K562 (cell line): Measurements from ENCODE around the gene RPL39. TPM values are rescaled to one million over a fixed set of nuclear protein-coding genes. Genes with fewer than 3 reads are reported as not detected.

Experiments used
- ATF3 ChIP-seq, 2 experiments: fragments of 450-650 bp in 1 of 2; sonication (generic) in 1 of 2; formaldehyde crosslinking in 1 of 2; IDR thresholded peaks in 1 of 2; conservative IDR thresholded peaks in 1 of 2; 2 replicates each; pipeline versions ENCODE4 v1.6.1 to v1.8.1; 2016 to 2023; ENCODE audit warnings: mild to moderate bottlenecking in 2 of 2, moderate library complexity in 2 of 2, inconsistent platforms in 1 of 2, missing genetic modification reagents in 1 of 2
- CAMTA2 ChIP-seq: fragments of 250-450 bp; sonication (Bioruptor Pico); conservative IDR thresholded peaks from 2 replicates; pipeline ENCODE4 v1.5.1; 2022
- EGR1 ChIP-seq: fragments of 450-650 bp; conservative IDR thresholded peaks from 2 replicates; pipeline ENCODE4 v1.6.1; 2017; ENCODE audit warnings: mild to moderate bottlenecking
- ESRRB ChIP-seq: fragments of 250-450 bp; sonication (Bioruptor Pico); IDR thresholded peaks from 2 replicates; pipeline ENCODE4 v1.5.0; 2020; ENCODE audit warnings: mild to moderate bottlenecking, moderate library complexity, borderline replicate concordance
- ETV1 ChIP-seq: fragments of 450-650 bp; conservative IDR thresholded peaks from 2 replicates; pipeline ENCODE4 v1.6.1; 2016; ENCODE audit warnings: missing genetic modification characterization, control low read depth, low read depth, missing compliant biosample characterization
- FOXM1 ChIP-seq, 2 experiments: fragments of 450-650 bp in 1 of 2; sonication (generic) in 1 of 2; formaldehyde crosslinking in 1 of 2; IDR thresholded peaks; 2 replicates each; pipeline versions ENCODE4 v1.6.1 to v1.9.0; 2017 to 2022; ENCODE audit warnings: low read depth in 2 of 2, mild to moderate bottlenecking in 2 of 2, missing genetic modification reagents in 1 of 2, moderate library complexity in 1 of 2
- GABPB1 ChIP-seq: sonication (generic); formaldehyde crosslinking; IDR thresholded peaks from 2 replicates; pipeline ENCODE4 v1.8.0; 2022; ENCODE audit warnings: mild to moderate bottlenecking, missing genetic modification reagents
- GTF2E2 ChIP-seq: fragments of 200-800 bp; sonication (Bioruptor generic); IDR thresholded peaks from 2 replicates; pipeline ENCODE4 v1.6.1; 2016; ENCODE audit warnings: missing genetic modification characterization, missing compliant biosample characterization
- HBP1 ChIP-seq: fragments of 450-650 bp; formaldehyde crosslinking; IDR thresholded peaks from 2 replicates; pipeline ENCODE4 v1.4.0; 2022; ENCODE audit warnings: missing genetic modification characterization
- KAT7 ChIP-seq: sonication (generic); formaldehyde crosslinking; IDR thresholded peaks from 2 replicates; pipeline ENCODE4 v1.8.0; 2022; ENCODE audit warnings: missing genetic modification reagents, mild to moderate bottlenecking, borderline replicate concordance
- KAT8 ChIP-seq: fragments of 450-650 bp; IDR thresholded peaks from 2 replicates; pipeline ENCODE4 v1.6.1; 2016; ENCODE audit warnings: low read depth, mild to moderate bottlenecking
- MTF1 ChIP-seq: fragments of 250-450 bp; sonication (Bioruptor Pico); IDR thresholded peaks from 2 replicates; pipeline ENCODE4 v1.9.0; 2021; ENCODE audit warnings: moderate library complexity, mild to moderate bottlenecking, inconsistent platforms, borderline replicate concordance
- ZEB2 ChIP-seq: fragments of 450-650 bp; IDR thresholded peaks from 2 replicates; pipeline ENCODE4 v1.6.1; 2016
- ZMIZ1 ChIP-seq, 2 experiments: fragments of 150-350 bp in 1 of 2; IDR thresholded peaks; 2 replicates each; pipeline ENCODE4 v1.6.1; 2012 to 2016; ENCODE audit warnings: low read depth in 2 of 2, low read length in 2 of 2, mild to moderate bottlenecking in 1 of 2, moderate library complexity in 1 of 2
- ZNF347 ChIP-seq: fragments of 450-650 bp; formaldehyde crosslinking; IDR thresholded peaks from 2 replicates; pipeline ENCODE4 v1.4.0; 2020; ENCODE audit warnings: low read depth, mild to moderate bottlenecking, moderate library complexity
- polyA plus RNA-seq, 8 experiments: library from polyadenylated mRNA; depleted of rRNA in 4 of 8; stranded (reverse) in 5 of 8; unstranded in 3 of 8; fragments of >200 nt; fragmentation: Nextera tagmentation in 2 of 8; fragmentation: Illumina TruSeq in 1 of 8; extraction: Ambion mirVana in 2 of 8; extraction: Trizol in 1 of 8; gene quantifications; 2 replicates each; pipeline versions ENCODE4 v1.2.1 to v1.2.3, GENCODE V29; 2011 to 2014; ENCODE audit warnings: inconsistent platforms in 1 of 8, missing spikeins in 1 of 8
- total RNA-seq, 7 experiments: library from RNA; depleted of rRNA in 6 of 7; stranded (reverse); fragments of >200 nt in 6 of 7; fragmentation: Illumina TruSeq in 2 of 7; extraction: Trizol in 2 of 7; gene quantifications; 2 replicates each; pipeline versions ENCODE4 v1.2.1 to v1.2.3, GENCODE V29; 2011 to 2021; ENCODE audit warnings: low replicate concordance in 1 of 7
- TF ChIP-seq, protein P1 (sequence below), 2 experiments: IDR thresholded peaks; 2 replicates each; pipeline ENCODE4 v1.6.1; 2012; ENCODE audit warnings: improper control_type of control experiment in 2 of 2, low read depth in 2 of 2, low read length in 2 of 2, borderline replicate concordance in 1 of 2
- TF ChIP-seq, protein P2 (sequence below): sonication (generic); formaldehyde crosslinking; IDR thresholded peaks from 2 replicates; pipeline ENCODE4 v1.8.1; 2023; ENCODE audit warnings: mild to moderate bottlenecking, missing genetic modification reagents

RPL39 gene
- total and polyA plus RNA-seq, 9 of the 15 experiments (the other 6 are each of a cell fraction or from before 2014, with no cell fraction given), result 1,382 to 5,043 (median 3,226) TPM

- TF ChIP-seq, protein P1, sequence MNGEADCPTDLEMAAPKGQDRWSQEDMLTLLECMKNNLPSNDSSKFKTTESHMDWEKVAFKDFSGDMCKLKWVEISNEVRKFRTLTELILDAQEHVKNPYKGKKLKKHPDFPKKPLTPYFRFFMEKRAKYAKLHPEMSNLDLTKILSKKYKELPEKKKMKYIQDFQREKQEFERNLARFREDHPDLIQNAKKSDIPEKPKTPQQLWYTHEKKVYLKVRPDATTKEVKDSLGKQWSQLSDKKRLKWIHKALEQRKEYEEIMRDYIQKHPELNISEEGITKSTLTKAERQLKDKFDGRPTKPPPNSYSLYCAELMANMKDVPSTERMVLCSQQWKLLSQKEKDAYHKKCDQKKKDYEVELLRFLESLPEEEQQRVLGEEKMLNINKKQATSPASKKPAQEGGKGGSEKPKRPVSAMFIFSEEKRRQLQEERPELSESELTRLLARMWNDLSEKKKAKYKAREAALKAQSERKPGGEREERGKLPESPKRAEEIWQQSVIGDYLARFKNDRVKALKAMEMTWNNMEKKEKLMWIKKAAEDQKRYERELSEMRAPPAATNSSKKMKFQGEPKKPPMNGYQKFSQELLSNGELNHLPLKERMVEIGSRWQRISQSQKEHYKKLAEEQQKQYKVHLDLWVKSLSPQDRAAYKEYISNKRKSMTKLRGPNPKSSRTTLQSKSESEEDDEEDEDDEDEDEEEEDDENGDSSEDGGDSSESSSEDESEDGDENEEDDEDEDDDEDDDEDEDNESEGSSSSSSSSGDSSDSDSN (IDR thresholded peaks at IDR 0.05; ENCODE audit: borderline replicate concordance in 1 of 2, low read depth in 2 of 2, low read length in 2 of 2), result no peak
- peak; percentile 57 for TF ChIP-seq EGR1
- no peak for TF ChIP-seq HBP1
- TF ChIP-seq ZMIZ1 (IDR thresholded peaks at IDR 0.05; ENCODE audit: low read depth in 2 of 2, low read length in 2 of 2), result peak in 1 of 2 experiments; percentile 72; a peak in 2 of 4 replicates
- TF ChIP-seq KAT8, result no peak
- no peak for TF ChIP-seq CAMTA2 (CRISPR knock-in tag)
- TF ChIP-seq MTF1 (CRISPR knock-in tag), result no peak
- TF ChIP-seq ZEB2, result peak; percentile 76
- TF ChIP-seq ETV1 (tag), result peak; percentile 71
- peak; percentile 95 for TF ChIP-seq ATF3 (IDR thresholded peaks at IDR 0.05)
- no peak; the same call in 1 of the 2 replicates for TF ChIP-seq ATF3 (CRISPR knock-in tag; conservative IDR thresholded peaks at IDR 0.05)
- peak; percentile 92 for TF ChIP-seq FOXM1 (IDR thresholded peaks at IDR 0.05; ENCODE audit: low read depth)
- no peak for TF ChIP-seq FOXM1 (CRISPR knock-in tag; IDR thresholded peaks at IDR 0.05; ENCODE audit: low read depth)
- TF ChIP-seq, protein P2, sequence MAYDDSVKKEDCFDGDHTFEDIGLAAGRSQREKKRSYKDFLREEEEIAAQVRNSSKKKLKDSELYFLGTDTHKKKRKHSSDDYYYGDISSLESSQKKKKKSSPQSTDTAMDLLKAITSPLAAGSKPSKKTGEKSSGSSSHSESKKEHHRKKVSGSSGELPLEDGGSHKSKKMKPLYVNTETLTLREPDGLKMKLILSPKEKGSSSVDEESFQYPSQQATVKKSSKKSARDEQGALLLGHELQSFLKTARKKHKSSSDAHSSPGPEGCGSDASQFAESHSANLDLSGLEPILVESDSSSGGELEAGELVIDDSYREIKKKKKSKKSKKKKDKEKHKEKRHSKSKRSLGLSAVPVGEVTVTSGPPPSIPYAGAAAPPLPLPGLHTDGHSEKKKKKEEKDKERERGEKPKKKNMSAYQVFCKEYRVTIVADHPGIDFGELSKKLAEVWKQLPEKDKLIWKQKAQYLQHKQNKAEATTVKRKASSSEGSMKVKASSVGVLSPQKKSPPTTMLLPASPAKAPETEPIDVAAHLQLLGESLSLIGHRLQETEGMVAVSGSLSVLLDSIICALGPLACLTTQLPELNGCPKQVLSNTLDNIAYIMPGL (CRISPR knock-in tag), result no peak
- TF ChIP-seq GTF2E2 (tag), result no peak
- no peak for TF ChIP-seq ESRRB (CRISPR knock-in tag)
- 0 out of 2 replicates have a peak, but pooled peaks have one; percentile 30 for TF ChIP-seq GABPB1 (CRISPR knock-in tag)
- TF ChIP-seq ZNF347 (CRISPR knock-in tag), result no peak
- TF ChIP-seq KAT7, result no peak
Observed at GRCh38 chrX:119809185-119809666, 17.8 kb upstream of the RPL39 start (continued).
